SW 1271 (cell line): ENCODE measurements around the gene ING4.

Experiments
- DNase-seq, 2 experiments: peaks; one replicate each; lab custom pipeline; 2025; lab: John Stamatoyannopoulos, UW

ING4 gene

DNA sequence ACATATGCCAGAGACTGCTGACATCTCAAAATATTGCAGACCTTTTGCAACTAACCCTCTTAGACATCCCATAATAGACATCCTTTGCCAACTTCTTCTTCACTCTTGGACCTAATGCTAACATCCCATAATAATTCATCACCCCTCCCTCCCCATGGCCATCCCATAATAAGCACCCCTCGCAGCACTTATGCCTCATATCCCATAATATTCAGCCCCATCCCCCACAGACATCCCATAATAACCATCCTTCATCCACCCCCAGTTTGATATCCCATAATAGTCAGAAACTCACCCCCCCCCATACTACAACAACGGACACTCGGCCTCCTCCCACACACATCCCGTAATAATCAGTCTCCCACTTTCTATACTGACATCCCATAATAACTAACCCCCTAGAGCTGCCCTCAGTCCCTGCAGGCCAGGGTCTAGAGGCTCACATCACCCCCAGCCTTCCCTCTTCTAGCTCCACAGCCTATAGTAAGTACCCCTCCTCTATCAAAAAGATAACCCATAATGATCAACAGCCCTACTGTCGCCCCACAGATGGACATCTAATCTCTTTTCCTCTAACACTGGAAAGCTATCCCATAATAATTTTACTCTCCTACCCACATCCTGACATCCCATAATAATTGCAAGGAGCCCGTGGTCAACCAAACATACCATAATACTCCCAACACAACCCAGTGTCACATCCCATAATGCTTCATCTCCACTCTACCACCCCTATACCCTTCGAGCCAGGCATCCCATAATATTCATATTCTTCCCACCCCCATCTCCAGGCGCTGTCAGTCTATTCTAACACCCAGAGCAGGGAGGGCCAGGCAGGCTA, 54.9 kb downstream of the ING4 start:
- DNase-seq, result peak; percentile 74 to 87

DNA sequence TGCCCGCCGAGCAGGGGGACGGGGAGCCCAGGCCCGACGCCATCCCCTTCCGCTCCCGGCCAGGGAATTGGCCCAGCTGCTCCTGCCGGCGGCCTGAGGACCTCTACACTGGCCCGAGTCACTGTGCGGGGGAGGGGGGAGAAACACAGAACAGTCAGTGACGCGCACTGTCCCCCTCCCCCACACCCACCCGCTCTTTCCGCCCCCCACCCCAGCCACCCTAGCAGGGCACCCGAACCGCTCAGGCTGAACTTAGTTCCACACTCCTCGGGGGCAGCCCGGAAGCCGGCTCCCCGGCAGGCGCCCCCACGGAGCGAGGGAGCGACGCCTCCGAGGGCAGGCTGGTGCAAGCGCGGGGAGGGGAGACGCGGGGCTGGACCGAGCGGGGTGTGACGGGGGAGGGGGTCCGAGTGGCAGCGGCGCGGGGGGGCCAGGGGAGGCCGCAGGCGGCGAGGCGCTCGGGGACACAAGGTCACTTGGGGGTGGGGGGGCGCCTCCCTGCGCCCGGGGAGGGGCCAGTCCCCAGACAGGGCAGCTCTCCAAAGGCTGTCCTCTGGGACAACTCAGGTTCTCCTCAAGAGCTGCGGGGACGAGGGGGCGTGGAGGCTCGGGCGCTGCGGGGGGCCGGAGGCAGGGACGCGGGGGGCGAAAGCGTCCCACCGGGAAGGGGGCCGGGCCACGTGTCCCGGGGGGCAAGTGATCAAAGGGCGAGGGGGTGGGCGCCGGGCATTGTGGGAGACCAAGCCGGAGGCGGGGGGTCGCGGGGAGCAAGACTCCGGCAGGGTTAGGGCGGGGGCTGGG, 56.4 kb downstream of the ING4 start:
- DNase-seq, result no peak

DNA sequence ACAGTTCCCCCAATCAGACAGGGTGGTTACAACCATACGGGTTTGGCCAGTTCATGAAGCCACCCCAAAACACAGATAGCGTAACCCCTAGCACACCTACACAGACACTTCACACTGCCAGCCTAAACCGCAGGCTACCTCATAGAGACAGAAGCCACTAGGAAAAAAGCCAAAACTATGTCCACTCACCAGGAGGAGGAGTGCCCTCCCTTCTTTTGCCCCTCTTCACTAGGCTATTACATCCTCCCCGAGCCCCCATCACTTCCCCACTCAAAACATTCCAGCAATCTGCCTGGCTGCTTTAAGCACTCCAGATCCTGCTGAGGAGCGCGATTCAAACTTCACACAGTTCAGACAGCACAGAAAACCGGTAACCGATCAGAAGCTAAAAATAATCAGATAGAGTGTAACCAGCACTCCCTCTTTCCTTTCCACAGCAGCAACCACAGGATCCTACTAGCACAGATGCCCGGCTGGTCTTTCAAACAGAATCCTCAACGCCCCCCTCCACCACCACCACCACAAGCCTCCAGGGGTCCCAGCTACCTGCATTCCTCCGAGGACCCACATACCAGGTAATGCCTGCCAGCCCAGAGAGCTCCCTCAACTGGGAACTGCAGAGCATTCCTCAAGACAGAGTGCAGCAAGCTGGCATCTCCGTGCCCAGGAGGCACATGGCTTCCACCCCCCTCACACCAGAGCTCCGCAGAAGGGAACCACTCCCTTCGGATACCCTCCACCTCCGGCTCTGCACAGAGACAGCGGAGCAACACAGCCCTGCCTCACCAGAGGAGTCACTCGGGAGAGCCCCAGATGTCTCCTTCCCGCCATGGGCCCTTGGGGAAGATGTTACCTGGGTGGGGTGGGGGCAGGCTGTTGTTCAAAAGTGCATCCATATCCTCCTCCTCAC, 57.2 kb downstream of the ING4 start:
- no peak for DNase-seq

GRCh38 chr12:6604259-6605029, 58.5 kb downstream of the ING4 start:
- DNase-seq, result no peak

DNA sequence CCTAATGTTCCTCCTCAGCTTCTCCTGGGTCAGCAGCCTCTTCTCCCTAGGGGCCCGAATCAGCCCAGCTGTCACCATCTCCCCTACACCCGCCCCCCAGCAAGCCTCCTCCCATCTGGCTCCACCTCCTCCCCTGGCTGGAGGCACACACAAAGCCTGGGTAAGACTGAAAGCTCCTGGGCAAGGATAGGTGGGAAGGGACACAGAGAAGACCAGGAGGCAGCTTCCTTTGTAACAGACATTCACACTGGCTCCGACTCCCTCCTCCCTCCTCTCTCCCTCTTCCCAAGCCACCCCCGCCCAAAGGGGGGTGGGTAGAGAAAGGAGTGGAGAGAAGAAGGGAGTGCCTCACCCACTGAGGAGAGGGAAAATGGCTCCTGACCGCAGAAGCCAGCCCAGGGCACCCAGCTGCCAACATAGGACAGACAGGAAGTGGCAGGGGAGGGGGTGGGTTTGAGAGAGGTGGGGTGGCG, 59.8 kb downstream of the ING4 start:
- DNase-seq, result no peak

GRCh38 chr12:6602526-6602925, 60.4 kb downstream of the ING4 start:
- DNase-seq, result no peak
